ENCODE measurements around the gene DENND1B. TPM values are rescaled to one million over a fixed set of nuclear protein-coding genes. Genes with fewer than 3 reads are reported as not detected.

The DENND1B gene
- total RNA-seq, 5 donors from 2014 or later (not counting 1 experiment from before 2014, with no cell fraction given): 13.6 to 29.8 (median 15.8) TPM

GRCh38 chr1:197463142-197463541, 312.1 kb downstream of the DENND1B start:
- H3K36me3 Mint-ChIP-seq: no peaks in the 10 kb centered on the region
- no peak overlapping the region for H3K4me3 Mint-ChIP-seq
- Histone ChIP-seq H3K36me3 (ENCODE audit: control insufficient read depth in 2 of 2, extremely low read depth in 1 of 2, insufficient read depth in 1 of 2, low read length in 1 of 2) (no peaks in the 10 kb centered on the region), H3K27me3 (replicated peaks in 1 of 2; ENCODE audit: control insufficient read depth in 2 of 2, extremely low read depth in 1 of 2, insufficient read depth in 2 of 2, low read length in 1 of 2) (no peaks in the 10 kb centered on the region), H3K9me3 (no peaks in the 10 kb centered on the region), H3K27ac (ENCODE audit: low read length) (no peak overlapping the region), H3K4me3 (ENCODE audit: control insufficient read depth in 1 of 2, extremely low read depth in 1 of 2, low read length in 1 of 2) (no peak overlapping the region), H3K4me1 (ENCODE audit: control insufficient read depth in 1 of 2, extremely low read depth in 1 of 2, insufficient read depth in 2 of 2, low read length in 2 of 2) (no peaks in the 10 kb centered on the region)
- H3K9me3 Mint-ChIP-seq: no peaks in the 10 kb centered on the region
- no peaks in the 10 kb centered on the region for H3K4me1 Mint-ChIP-seq
- H3K27ac Mint-ChIP-seq: no peak overlapping the region
- ChIA-PET CTCF (no interaction called here), POLR2A (no interaction called here)
- no peaks in the 10 kb centered on the region for H3K27me3 Mint-ChIP-seq
- ATAC-seq (replicated peaks in 1 of 4) (no peak), DNase-seq (no peak)

- H3K4me3 ChIP-seq (ENCODE audit: control insufficient read depth in 1 of 2, extremely low read depth in 1 of 2, low read length in 1 of 2): no peak overlapping the region
- Mint-ChIP-seq H3K27me3 (no peaks in the 10 kb centered on the region), H3K4me3 (no peak overlapping the region), H3K27ac (no peak overlapping the region), H3K4me1 (no peaks in the 10 kb centered on the region), H3K36me3 (no peaks in the 10 kb centered on the region), H3K9me3 (no peaks in the 10 kb centered on the region)
- no peak overlapping the region for H3K27ac ChIP-seq (ENCODE audit: low read length)
- no peaks in the 10 kb centered on the region for H3K36me3 ChIP-seq (ENCODE audit: control insufficient read depth in 2 of 2, extremely low read depth in 1 of 2, insufficient read depth in 1 of 2, low read length in 1 of 2)
- ATAC-seq (replicated peaks in 1 of 4) (no peak), DNase-seq (no peak)
- H3K4me1 ChIP-seq (ENCODE audit: control insufficient read depth in 1 of 2, extremely low read depth in 1 of 2, insufficient read depth in 2 of 2, low read length in 2 of 2): no peaks in the 10 kb centered on the region
- no CpG with 5 or more reads among the region's 5 CpGs for WGBS (ENCODE audit: insufficient coverage)
- POLR2A ChIA-PET: no interaction called here
- H3K27me3 ChIP-seq (replicated peaks in 1 of 2; ENCODE audit: control insufficient read depth in 2 of 2, extremely low read depth in 1 of 2, insufficient read depth in 2 of 2, low read length in 1 of 2): no peaks in the 10 kb centered on the region
- no peaks in the 10 kb centered on the region for H3K9me3 ChIP-seq
- CTCF ChIA-PET: no interaction called here
These were observed 312.7 kb downstream of the DENND1B start for GRCh38 chr1:197462539-197462938.

Other genes starting within 250 kb of the DENND1B start
- not detected for gene C1orf53, start 127.2 kb upstream of the DENND1B start, total RNA-seq
- not detected for gene LHX9, start 141.9 kb upstream of the DENND1B start, total RNA-seq

All from T-cell (primary cell).